CD14-positive monocyte (primary cell): ENCODE results near the gene DGCR8. TPM values are rescaled to one million over a fixed set of nuclear protein-coding genes. Genes with fewer than 3 reads are reported as not detected.

Experiments
- DNase-seq, 3 donors: peaks; one replicate each; pipeline ENCODE4 v3.0.0-alpha.2; 2011 to 2022
- H2AFZ ChIP-seq: 2 replicates; pipeline ENCODE4 v1.6.0; 2012; ENCODE audit warnings: mild to moderate bottlenecking, low read depth, low read length, inconsistent platforms; ENCODE audit not compliant: insufficient read depth, poor library complexity, severe bottlenecking
- H3K27ac ChIP-seq, 2 donors: 1 replicate in 1 of 2; 2 replicates in 1 of 2; pipeline ENCODE4 v1.5.1; 2012 to 2013; ENCODE audit warnings: low read length in 2 of 2, control low read depth in 1 of 2, inconsistent platforms in 1 of 2, low read depth in 1 of 2, mild to moderate bottlenecking in 1 of 2
- H3K27me3 ChIP-seq, 2 donors: one replicate each; pipeline versions ENCODE4 v1.6.0 to v1.6.1; 2011 to 2013; ENCODE audit warnings: low read length in 2 of 2; ENCODE audit not compliant: control insufficient read depth in 2 of 2, insufficient read depth in 2 of 2
- H3K36me3 ChIP-seq, 2 donors: replicated peaks in 1 of 2; 1 replicate in 1 of 2; 2 replicates in 1 of 2; pipeline versions ENCODE4 v1.5.1 to v1.6.1; 2012 to 2013; ENCODE audit warnings: low read length in 2 of 2, control low read depth in 1 of 2, inconsistent platforms in 1 of 2, mild to moderate bottlenecking in 1 of 2; ENCODE audit not compliant: insufficient read depth in 2 of 2, control insufficient read depth in 1 of 2
- H3K4me1 ChIP-seq, 2 donors: 1 replicate in 1 of 2; 2 replicates in 1 of 2; pipeline versions ENCODE4 v1.5.1 to v1.6.1; 2012 to 2013; ENCODE audit warnings: low read length in 2 of 2, control low read depth in 1 of 2, inconsistent platforms in 1 of 2, mild to moderate bottlenecking in 1 of 2, moderate library complexity in 1 of 2; ENCODE audit not compliant: insufficient read depth in 2 of 2, control insufficient read depth in 1 of 2
- H3K4me2 ChIP-seq: replicated peaks from 2 replicates; pipeline ENCODE3; 2012; ENCODE audit warnings: low read length, moderate library complexity, mild to moderate bottlenecking; ENCODE audit not compliant: poor library complexity, severe bottlenecking; ENCODE audit errors: extremely low read depth
- H3K4me3 ChIP-seq, 3 experiments: fragments of 200-600 bp in 1 of 3; sonication (generic) in 1 of 3; replicated peaks in 1 of 3; 1 replicate in 2 of 3; 2 replicates in 1 of 3; pipeline ENCODE4 v1.5.1; 2011 to 2013; ENCODE audit warnings: low read length in 3 of 3, mild to moderate bottlenecking in 3 of 3, control low read depth in 2 of 3, low read depth in 2 of 3, inconsistent platforms in 1 of 3, moderate library complexity in 1 of 3
- H3K79me2 ChIP-seq: 2 replicates; pipeline ENCODE4 v1.6.0; 2012; ENCODE audit warnings: mild to moderate bottlenecking, control low read depth, inconsistent platforms, low read length, moderate library complexity; ENCODE audit not compliant: insufficient read depth
- H3K9ac ChIP-seq: 2 replicates; pipeline ENCODE4 v1.6.0; 2017; ENCODE audit warnings: low read length, mild to moderate bottlenecking; ENCODE audit not compliant: insufficient read depth, poor library complexity, severe bottlenecking
- H3K9me3 ChIP-seq, 2 donors: replicated peaks in 1 of 2; 1 replicate in 1 of 2; 2 replicates in 1 of 2; pipeline versions ENCODE4 v1.5.1 to v1.6.1; 2012 to 2013; ENCODE audit warnings: low read length in 2 of 2, control low read depth in 1 of 2; ENCODE audit not compliant: control insufficient read depth in 1 of 2, insufficient read depth in 1 of 2
- H4K20me1 ChIP-seq: 2 replicates; pipeline ENCODE4 v1.6.0; 2012; ENCODE audit warnings: mild to moderate bottlenecking, low read length, control low read depth, moderate library complexity; ENCODE audit not compliant: insufficient read depth
- H3K27ac Mint-ChIP-seq, 7 donors: one replicate each; pipeline ENCODE4 v1.8.0; 2020; ENCODE audit warnings: mild to moderate bottlenecking in 7 of 7, mixed read lengths in 7 of 7, moderate library complexity in 6 of 7, inconsistent platforms in 2 of 7
- H3K27me3 Mint-ChIP-seq, 3 donors: one replicate each; pipeline ENCODE4 v1.8.0; 2021 to 2022; ENCODE audit warnings: low read depth in 3 of 3, mild to moderate bottlenecking in 3 of 3, mixed read lengths in 3 of 3, moderate library complexity in 3 of 3, inconsistent platforms in 1 of 3
- H3K36me3 Mint-ChIP-seq, 2 donors: one replicate each; pipeline ENCODE4 v1.8.0; 2020; ENCODE audit warnings: mixed read lengths in 2 of 2, inconsistent platforms in 1 of 2, mild to moderate bottlenecking in 1 of 2
- H3K4me1 Mint-ChIP-seq: one replicate; pipeline ENCODE4 v1.8.0; 2020; ENCODE audit warnings: mild to moderate bottlenecking, mixed read lengths
- H3K4me3 Mint-ChIP-seq, 2 donors: one replicate each; pipeline ENCODE4 v1.8.0; 2020; ENCODE audit warnings: mild to moderate bottlenecking in 2 of 2, mixed read lengths in 2 of 2, moderate library complexity in 1 of 2
- H3K9me3 Mint-ChIP-seq, 7 donors: one replicate each; pipeline ENCODE4 v1.8.0; 2020 to 2022; ENCODE audit warnings: mixed read lengths in 7 of 7, mild to moderate bottlenecking in 6 of 7, moderate library complexity in 6 of 7, inconsistent platforms in 2 of 7
- WGBS: methylation state at CpG from one replicate; pipeline ENCODE4 v1.1.5; 2013; ENCODE audit warnings: missing lambda C conversion rate; ENCODE audit not compliant: insufficient coverage; 5-methylcytosine and 5-hydroxymethylcytosine counted together
- intact Hi-C, 2 donors: fragments of 100-400 bp; cut with micrococcal nuclease; formaldehyde crosslinking; loops; one replicate each; pipeline versions ENCODE4 v1.15.0 to v1.15.1; 2023
- polyA plus RNA-seq, 3 donors: library from polyadenylated mRNA; depleted of rRNA in 1 of 3; unstranded in 2 of 3; stranded (reverse) in 1 of 3; fragments of 300-500 nt in 2 of 3; fragments of >200 nt in 1 of 3; fragmentation: Illumina TruSeq in 2 of 3; gene quantifications; 1 replicate in 2 of 3; 2 replicates in 1 of 3; pipeline ENCODE4 v1.2.3, GENCODE V29; 2012 to 2021
- TF ChIP-seq, protein P1 (sequence below): fragments of 200-600 bp; IDR thresholded peaks from one replicate; pipeline ENCODE4 v1.8.0; 2022; ENCODE audit warnings: antibody characterized with exemption, mild to moderate bottlenecking

DGCR8 gene
- polyA plus RNA-seq, 3 donors, result 1.2 to 18.7 (median 1.4) TPM

DNA sequence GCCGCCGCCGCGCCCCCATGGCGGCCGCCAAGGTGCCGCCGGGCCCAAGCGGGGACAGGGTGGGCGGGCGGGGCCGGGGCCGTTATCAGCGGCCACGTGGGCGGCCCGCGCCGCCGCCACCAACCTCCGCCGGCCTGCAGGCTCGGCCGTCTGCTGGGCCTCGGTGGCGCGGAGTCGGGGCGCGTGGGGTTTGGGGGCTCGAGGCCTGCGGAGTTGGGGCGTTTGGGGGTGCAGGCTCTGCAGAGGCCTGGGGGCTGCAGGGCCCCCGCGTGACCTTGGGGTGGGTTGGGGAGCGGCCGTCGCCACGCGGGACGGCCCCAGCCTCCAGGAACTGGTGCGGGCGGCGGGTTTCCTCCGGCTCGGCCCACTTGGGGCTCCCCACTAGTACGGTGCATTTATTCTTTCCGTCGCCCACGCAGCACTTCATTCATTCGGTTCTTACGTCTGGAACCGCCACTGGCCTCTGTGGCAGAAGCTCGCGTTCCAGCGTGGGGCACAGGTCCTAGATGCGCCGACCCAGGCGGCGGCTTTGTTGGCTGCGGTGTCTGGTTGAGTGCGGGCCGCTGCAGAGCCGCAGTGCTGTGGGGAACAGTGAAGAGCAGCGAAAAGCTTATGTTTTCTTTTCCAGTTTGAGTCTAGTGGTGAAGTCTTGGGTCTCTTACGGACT lies 37.7 kb downstream of the DGCR8 start:
- under 1% methylated on average over 65 of the region's 66 CpGs for WGBS
- peaks cover 38 to 69% of the 10 kb centered on the region in 2 donors for H3K36me3 ChIP-seq

DNA sequence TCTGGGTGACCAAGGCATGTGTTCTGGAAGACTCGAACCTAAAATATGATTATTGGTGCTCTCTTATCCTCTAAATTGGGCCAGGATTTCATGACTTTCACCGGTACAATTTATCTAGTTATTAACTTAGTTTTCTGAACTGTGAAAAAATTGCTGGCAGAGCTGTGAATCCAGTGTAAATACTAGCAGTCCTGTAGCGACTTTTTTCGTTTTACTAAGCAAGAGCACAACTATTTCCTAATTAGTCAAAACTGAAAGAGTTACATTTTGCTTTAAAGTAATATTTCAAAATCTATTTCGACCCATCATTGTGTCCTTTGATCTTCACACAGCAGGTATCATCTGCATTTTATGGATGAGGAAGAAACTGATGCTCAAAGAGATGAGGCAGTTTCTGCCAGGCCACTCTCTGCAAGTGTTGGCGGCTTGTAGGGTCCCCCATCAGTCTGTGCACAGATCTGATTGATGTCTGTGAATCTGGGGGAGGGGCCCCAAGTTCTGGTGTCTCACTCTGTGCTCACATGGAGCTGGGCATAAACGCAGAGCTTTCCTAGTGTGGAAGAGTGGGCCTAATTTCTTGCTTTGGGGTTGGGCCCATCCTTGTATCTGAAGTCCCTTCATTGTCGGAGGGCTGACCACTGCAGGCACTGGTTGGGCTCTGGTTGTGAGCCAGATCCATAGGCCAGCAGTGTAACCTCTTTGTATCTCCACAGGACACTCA lies 38.4 kb downstream of the DGCR8 start:
- TF ChIP-seq, protein P1, sequence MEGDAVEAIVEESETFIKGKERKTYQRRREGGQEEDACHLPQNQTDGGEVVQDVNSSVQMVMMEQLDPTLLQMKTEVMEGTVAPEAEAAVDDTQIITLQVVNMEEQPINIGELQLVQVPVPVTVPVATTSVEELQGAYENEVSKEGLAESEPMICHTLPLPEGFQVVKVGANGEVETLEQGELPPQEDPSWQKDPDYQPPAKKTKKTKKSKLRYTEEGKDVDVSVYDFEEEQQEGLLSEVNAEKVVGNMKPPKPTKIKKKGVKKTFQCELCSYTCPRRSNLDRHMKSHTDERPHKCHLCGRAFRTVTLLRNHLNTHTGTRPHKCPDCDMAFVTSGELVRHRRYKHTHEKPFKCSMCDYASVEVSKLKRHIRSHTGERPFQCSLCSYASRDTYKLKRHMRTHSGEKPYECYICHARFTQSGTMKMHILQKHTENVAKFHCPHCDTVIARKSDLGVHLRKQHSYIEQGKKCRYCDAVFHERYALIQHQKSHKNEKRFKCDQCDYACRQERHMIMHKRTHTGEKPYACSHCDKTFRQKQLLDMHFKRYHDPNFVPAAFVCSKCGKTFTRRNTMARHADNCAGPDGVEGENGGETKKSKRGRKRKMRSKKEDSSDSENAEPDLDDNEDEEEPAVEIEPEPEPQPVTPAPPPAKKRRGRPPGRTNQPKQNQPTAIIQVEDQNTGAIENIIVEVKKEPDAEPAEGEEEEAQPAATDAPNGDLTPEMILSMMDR, result no peak
- Mint-ChIP-seq H3K9me3 (no peaks in the 10 kb centered on the region), H3K36me3 (peaks cover 35 to 57% of the 10 kb centered on the region in 2 donors), H3K4me1 (peaks cover 22% of the 10 kb centered on the region), H3K27ac (peak overlapping the region in 6 of 7 donors; percentile 60 to 85 (median 74)), H3K4me3 (peak overlapping the region; percentile 75 to 86), H3K27me3 (peaks cover 0 to 1% (median 0%) of the 10 kb centered on the region in 3 donors)
- peak overlapping the region; percentile 33 to 70 for H3K27ac ChIP-seq
- H3K36me3 ChIP-seq, result peaks cover 32 to 64% of the 10 kb centered on the region in 2 donors
- peak overlapping the region; percentile 89 for H3K4me2 ChIP-seq
- whole genome bisulfite sequencing, result 76% methylated on average over 3 of the region's 8 CpGs
- H3K4me1 ChIP-seq, result peaks cover 21 to 33% of the 10 kb centered on the region in 2 donors
- no peaks in the 10 kb centered on the region for H3K27me3 ChIP-seq
- no peaks in the 10 kb centered on the region for H3K9me3 ChIP-seq
- no peak for DNase-seq
- H3K79me2 ChIP-seq, result peaks cover 88% of the 10 kb centered on the region
- peak overlapping the region; percentile 49 to 83 (median 70) for H3K4me3 ChIP-seq
- peaks cover 9% of the 10 kb centered on the region for H4K20me1 ChIP-seq
- intact Hi-C loops, result loop anchor here (5.0 to 10.0 kb wide), 4 partner anchors 94 to 379 kb away; partner anchors contain the start of genes TANGO2 (in 2 of the 2), GNB1L (in 1 of the 2), KLHL22 (in 1 of the 2) and RTL10 (in 1 of the 2)
- H3K9ac ChIP-seq, result peak overlapping the region; percentile 70
- H2AFZ ChIP-seq, result peak overlapping the region; percentile 82

More for the DNA sequence above, 37.7 kb downstream of the DGCR8 start:
- Histone ChIP-seq H4K20me1 (peaks cover 13% of the 10 kb centered on the region), H3K9ac (peak overlapping the region; percentile 70), H3K27me3 (no peaks in the 10 kb centered on the region), H3K4me3 (peak overlapping the region; percentile 49 to 83 (median 70)), H3K4me1 (peaks cover 21 to 33% of the 10 kb centered on the region in 2 donors), H3K9me3 (no peaks in the 10 kb centered on the region), H3K27ac (peak overlapping the region; percentile 33 to 70), H3K79me2 (peaks cover 84% of the 10 kb centered on the region), H2AFZ (peak overlapping the region; percentile 82), H3K4me2 (peak overlapping the region; percentile 89)
- no peaks in the 10 kb centered on the region for H3K9me3 Mint-ChIP-seq
- intact Hi-C loops, result loop anchor here (2.0 to 10.0 kb wide), 5 partner anchors 37 to 380 kb away; partner anchors contain the start of genes TANGO2 (in 2 of the 2), DGCR8 (in 1 of the 2), GNB1L (in 1 of the 2) and KLHL22 (in 1 of the 2)
- H3K4me3 Mint-ChIP-seq, result peak overlapping the region; percentile 75 to 86
- TF ChIP-seq, protein P1, result no peak
- peaks cover 0 to 1% (median 0%) of the 10 kb centered on the region in 3 donors for H3K27me3 Mint-ChIP-seq
- H3K4me1 Mint-ChIP-seq, result peaks cover 22% of the 10 kb centered on the region
- peak overlapping the region; percentile 42 to 89 (median 82) for H3K27ac Mint-ChIP-seq
- no peak for DNase-seq
- H3K36me3 Mint-ChIP-seq, result peaks cover 35 to 60% of the 10 kb centered on the region in 2 donors
